Measurements from ENCODE around the gene POGLUT3. TPM values are rescaled to one million over a fixed set of nuclear protein-coding genes. Genes with fewer than 3 reads are reported as not detected.

Gene POGLUT3
- total RNA-seq, 1 experiment from 2014 or later: 13.1 TPM

- Histone ChIP-seq H3K27me3 (ENCODE audit: insufficient read depth, low read length) (no peaks in the 10 kb centered on the region), H4K20me1 (ENCODE audit: control insufficient read depth, insufficient read depth, insufficient read length) (no peaks in the 10 kb centered on the region), H2BK5ac (ENCODE audit: insufficient read length, low read length) (no peak overlapping the region), H2BK12ac (ENCODE audit: insufficient read length, low read depth, low read length) (no peak overlapping the region), H3K79me2 (ENCODE audit: insufficient read depth, low read length) (no peaks in the 10 kb centered on the region), H3K4me1 (ENCODE audit: insufficient read depth, low read length) (no peaks in the 10 kb centered on the region), H4K8ac (replicated peaks; ENCODE audit: insufficient read length, low read depth, low read length) (no peak overlapping the region), H2BK120ac (ENCODE audit: low read depth, low read length, poor library complexity, severe bottlenecking) (no peak overlapping the region), H3K27ac (ENCODE audit: insufficient read length, low read depth, low read length) (no peak overlapping the region), H2AFZ (ENCODE audit: low read length) (no peak overlapping the region), H2AK5ac (ENCODE audit: insufficient read length, low read length) (no peak overlapping the region), H2BK20ac (ENCODE audit: low read depth, low read length, poor library complexity, severe bottlenecking) (no peak overlapping the region), H2BK15ac (ENCODE audit: low read depth, low read length) (no peak overlapping the region), H3K79me1 (ENCODE audit: insufficient read depth, low read depth, low read length, poor library complexity, severe bottlenecking) (no peaks in the 10 kb centered on the region), H3K23ac (ENCODE audit: insufficient read length, low read depth, low read length) (no peak overlapping the region), H4K91ac (ENCODE audit: insufficient read length, low read depth, low read length) (no peak overlapping the region), H3T11ph (ENCODE audit: low read length) (no peak overlapping the region), H3K23me2 (ENCODE audit: insufficient read length, low read depth, low read length, poor library complexity, severe bottlenecking) (no peaks in the 10 kb centered on the region), H3K4ac (ENCODE audit: low read depth, low read length) (no peak overlapping the region), H3K56ac (ENCODE audit: insufficient read length, low read depth, low read length) (no peak overlapping the region), H3K4me2 (ENCODE audit: insufficient read depth, insufficient read length, low read length) (no peak overlapping the region), H4K5ac (ENCODE audit: insufficient read length, low read depth, low read length) (no peak overlapping the region), H3K18ac (ENCODE audit: insufficient read length, low read depth, low read length) (no peak overlapping the region), H3K9me3 (ENCODE audit: control insufficient read depth, low read depth, low read length) (peaks cover 10% of the 10 kb centered on the region), H3K9ac (ENCODE audit: extremely low read depth, insufficient read length, low read length) (no peak overlapping the region), H3K14ac (ENCODE audit: insufficient read depth, low read length) (no peak overlapping the region)
- WGBS (ENCODE audit: extremely low coverage, insufficient read length, low lambda C conversion rate): no CpG with 5 or more reads among the region's 3 CpGs
- DNase-seq: no peak
- Mint-ChIP-seq H3K27ac (no peak overlapping the region), H3K36me3 (ENCODE audit: insufficient read depth in 1 of 3, low read depth in 3 of 3) (peaks cover 5 to 37% (median 11%) of the 10 kb centered on the region in 3 experiments; a peak in 6 of 7 replicates), H3K4me1 (no peaks in the 10 kb centered on the region), H3K4me3 (no peak overlapping the region), H3K27me3 (ENCODE audit: low read depth) (no peaks in the 10 kb centered on the region), H3K9me3 (peaks cover 2 to 3% of the 10 kb centered on the region in 2 experiments; a peak in 3 of 5 replicates)
- no peak for TF ChIP-seq CTCF (conservative IDR thresholded peaks at IDR 0.05)
Measured at GRCh38 chr11:108508653-108509593, 10.7 kb upstream of the POGLUT3 start.

Data from H9 (cell line).